HCT116 (cell line): ENCODE data around the gene PCCB.

ENCODE experiments used
- CTCF ChIP-seq, 3 experiments: fragments of 200-600 bp in 1 of 3; sonication (generic) in 1 of 3; IDR thresholded peaks in 2 of 3; conservative IDR thresholded peaks in 1 of 3; 2 replicates each; pipeline ENCODE4 v1.5.1; 2012 to 2017; ENCODE audit warnings: low read depth in 2 of 3, low read length in 2 of 3, antibody characterized with exemption in 1 of 3, borderline replicate concordance in 1 of 3, control low read depth in 1 of 3, mild to moderate bottlenecking in 1 of 3, mixed read lengths in 1 of 3, mixed run types in 1 of 3, moderate library complexity in 1 of 3; ENCODE audit not compliant: insufficient read depth in 1 of 3
- MAX ChIP-seq: IDR thresholded peaks from 2 replicates; pipeline ENCODE4 v1.6.1; 2012
- POLR2A ChIP-seq: IDR thresholded peaks from 2 replicates; pipeline ENCODE4 v1.7.0; 2011; ENCODE audit warnings: borderline replicate concordance; ENCODE audit not compliant: insufficient read depth, insufficient read length; ENCODE audit errors: extremely low read depth

GRCh38 chr3:136332302-136332701 lies 82.2 kb downstream of the PCCB start:
- TF ChIP-seq POLR2A = no peak
- no peak for TF ChIP-seq CTCF (IDR thresholded peaks at IDR 0.05 in 2 of 3, conservative IDR thresholded peaks at IDR 0.05 in 1 of 3; ENCODE audit: borderline replicate concordance in 1 of 3, insufficient read depth in 1 of 3, low read depth in 2 of 3, low read length in 2 of 3)
- TF ChIP-seq MAX = no peak
